H1 (cell line): ENCODE results near the gene IL1RAP. TPM values are rescaled to one million over a fixed set of nuclear protein-coding genes. Genes with fewer than 3 reads are reported as not detected.

ENCODE experiments used
- ATF2 ChIP-seq: IDR thresholded peaks from 2 replicates; pipeline ENCODE4 v1.6.1; 2012; ENCODE audit warnings: low read length, inconsistent platforms
- CHD2 ChIP-seq: IDR thresholded peaks from 2 replicates; pipeline ENCODE4 v1.6.1; 2012; ENCODE audit warnings: low read length, improper control_type of control experiment
- CHD7 ChIP-seq: fragments of 300-600 bp; sonication (generic); IDR thresholded peaks from 2 replicates; pipeline ENCODE4 v1.7.1; 2012; ENCODE audit warnings: low read length, moderate library complexity, mild to moderate bottlenecking, inconsistent platforms; ENCODE audit not compliant: insufficient replicate concordance
- EGR1 ChIP-seq: IDR thresholded peaks from 2 replicates; pipeline ENCODE4 v1.6.1; 2011; ENCODE audit warnings: low read depth, low read length, borderline replicate concordance
- SIRT6 ChIP-seq: IDR thresholded peaks from one replicate; pipeline ENCODE4 v1.7.1; 2012; ENCODE audit warnings: low read length, inconsistent platforms
- TAF7 ChIP-seq: optimal IDR thresholded peaks from 2 replicates; pipeline ENCODE3; 2011; ENCODE audit warnings: low read depth, mild to moderate bottlenecking, inconsistent platforms, low read length, moderate library complexity, borderline replicate concordance
- polyA plus RNA-seq, 7 experiments: library from polyadenylated mRNA; depleted of rRNA in 3 of 7; stranded (reverse) in 5 of 7; unstranded in 2 of 7; fragments of >200 nt in 5 of 7; fragments of 200-250 nt in 2 of 7; gene quantifications; 1 replicate in 5 of 7; 2 replicates in 1 of 7; 4 replicates in 1 of 7; pipeline versions ENCODE4 v1.2.1 to v1.2.3, GENCODE V29; 2011 to 2013; ENCODE audit warnings: missing spikeins in 2 of 7, mixed read lengths in 2 of 7
- total RNA-seq: library from RNA; stranded (reverse); fragmentation: NEBNext Ultra II Directional; extraction: Animal tissue kit (Norgen Biotek cat#: 25700); gene quantifications from 2 replicates; pipeline ENCODE4 v1.2.1, GENCODE V29; 2021
- TF ChIP-seq, protein P1 (sequence below): IDR thresholded peaks from 2 replicates; pipeline ENCODE4 v1.6.1; 2012; ENCODE audit warnings: inconsistent platforms
- TF ChIP-seq, protein P2 (sequence below): IDR thresholded peaks from 2 replicates; pipeline ENCODE4 v1.6.1; 2012; ENCODE audit warnings: inconsistent platforms

IL1RAP gene
- total and polyA plus RNA-seq, 2 of the 8 experiments (the other 6 are each of a cell fraction or from before 2014, with no cell fraction given): 2.4 to 3.9 TPM

DNA sequence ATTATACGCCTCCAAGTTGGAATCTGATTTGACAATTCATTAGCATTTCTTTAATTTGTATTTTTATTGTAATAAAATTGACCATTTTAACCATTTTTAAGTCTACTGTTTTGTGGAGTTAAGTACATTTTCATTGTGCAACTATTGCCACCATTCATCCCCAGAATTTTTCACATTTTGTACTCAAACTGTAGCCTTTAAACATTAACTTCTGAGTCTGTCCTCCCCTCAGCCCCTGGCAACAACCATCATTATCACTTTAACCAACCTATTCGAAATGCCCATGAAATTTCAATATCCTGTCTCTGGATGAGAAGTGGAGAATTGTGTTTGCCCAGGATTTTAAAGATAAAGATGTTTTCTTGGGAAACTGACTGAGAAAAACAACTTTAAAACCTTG lies 27.7 kb downstream of the IL1RAP start (continued):
- TF ChIP-seq CHD7: no peak
- no peak for TF ChIP-seq CHD2
- TF ChIP-seq, protein P1, sequence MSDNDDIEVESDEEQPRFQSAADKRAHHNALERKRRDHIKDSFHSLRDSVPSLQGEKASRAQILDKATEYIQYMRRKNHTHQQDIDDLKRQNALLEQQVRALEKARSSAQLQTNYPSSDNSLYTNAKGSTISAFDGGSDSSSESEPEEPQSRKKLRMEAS: no peak
- TF ChIP-seq TAF7: no peak
- no peak for TF ChIP-seq SIRT6
- no peak for TF ChIP-seq EGR1
- no peak for TF ChIP-seq ATF2
- TF ChIP-seq, protein P2, sequence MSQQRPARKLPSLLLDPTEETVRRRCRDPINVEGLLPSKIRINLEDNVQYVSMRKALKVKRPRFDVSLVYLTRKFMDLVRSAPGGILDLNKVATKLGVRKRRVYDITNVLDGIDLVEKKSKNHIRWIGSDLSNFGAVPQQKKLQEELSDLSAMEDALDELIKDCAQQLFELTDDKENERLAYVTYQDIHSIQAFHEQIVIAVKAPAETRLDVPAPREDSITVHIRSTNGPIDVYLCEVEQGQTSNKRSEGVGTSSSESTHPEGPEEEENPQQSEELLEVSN: no peak
